DND-41 (cell line): ENCODE data around the gene SKA3.

Source experiments
- CTCF ChIP-seq: IDR thresholded peaks from 2 replicates; pipeline ENCODE4 v1.5.1; 2012; ENCODE audit warnings: borderline replicate concordance, low read length, moderate library complexity, mild to moderate bottlenecking; ENCODE audit not compliant: poor library complexity, severe bottlenecking; ENCODE audit errors: extremely low read depth
- EZH2 ChIP-seq: IDR thresholded peaks from 3 replicates; pipeline ENCODE4 v1.6.1; 2012; ENCODE audit warnings: borderline replicate concordance, low read depth, mild to moderate bottlenecking, moderate library complexity, low read length, inconsistent platforms; ENCODE audit not compliant: severe bottlenecking

GRCh38 chr13:21152251-21152899, 24.0 kb downstream of the SKA3 start:
- TF ChIP-seq CTCF (no peak), EZH2 (no peak)
